Hepatocyte (in vitro differentiated cells): Measurements from ENCODE around the gene TMPRSS7. TPM values are rescaled to one million over a fixed set of nuclear protein-coding genes. Genes with fewer than 3 reads are reported as not detected.

Experiments
- DNase-seq: peaks from one replicate; pipeline ENCODE4 v3.0.0-alpha.2; 2016; ENCODE audit warnings: low spot score
- H2AFZ ChIP-seq: fragments of 200-600 bp; sonication (generic); 2 replicates; pipeline ENCODE4 v1.6.0; 2016; ENCODE audit warnings: antibody characterized with exemption, mild to moderate bottlenecking
- H3K27ac ChIP-seq: fragments of 200-600 bp; sonication (generic); 2 replicates; pipeline ENCODE4 v1.5.1; 2016; ENCODE audit warnings: mild to moderate bottlenecking
- H3K27me3 ChIP-seq: fragments of 200-600 bp; sonication (generic); 2 replicates; pipeline ENCODE4 v1.6.1; 2016
- H3K36me3 ChIP-seq: fragments of 200-600 bp; sonication (generic); replicated peaks from 2 replicates; pipeline ENCODE4 v1.5.1; 2016; ENCODE audit warnings: low read depth; ENCODE audit not compliant: insufficient read depth
- H3K4me1 ChIP-seq: fragments of 200-600 bp; sonication (generic); 2 replicates; pipeline ENCODE4 v1.5.1; 2016; ENCODE audit warnings: mild to moderate bottlenecking, moderate library complexity; ENCODE audit not compliant: insufficient read depth
- H3K4me2 ChIP-seq: fragments of 200-600 bp; sonication (generic); 2 replicates; pipeline ENCODE4 v1.6.0; 2016
- H3K4me3 ChIP-seq: fragments of 200-600 bp; sonication (generic); 2 replicates; pipeline ENCODE4 v1.5.1; 2016; ENCODE audit warnings: mild to moderate bottlenecking
- H3K79me2 ChIP-seq: fragments of 200-600 bp; sonication (generic); 2 replicates; pipeline ENCODE4 v1.6.0; 2017; ENCODE audit warnings: mild to moderate bottlenecking
- H3K9me2 ChIP-seq: fragments of 200-600 bp; sonication (generic); replicated peaks from 2 replicates; pipeline ENCODE4 v1.6.0; 2017; ENCODE audit warnings: mild to moderate bottlenecking; ENCODE audit not compliant: insufficient read depth
- H3K9me3 ChIP-seq: fragments of 200-600 bp; sonication (generic); 2 replicates; pipeline ENCODE4 v1.5.1; 2016; ENCODE audit warnings: low read depth, mild to moderate bottlenecking
- H4K20me1 ChIP-seq: fragments of 200-600 bp; sonication (generic); 2 replicates; pipeline ENCODE4 v1.6.0; 2016; ENCODE audit warnings: mild to moderate bottlenecking; ENCODE audit not compliant: insufficient read depth, poor library complexity, severe bottlenecking
- CTCF ChIP-seq: fragments of 200-600 bp; sonication (generic); IDR thresholded peaks from 2 replicates; pipeline ENCODE4 v1.5.1; 2016; ENCODE audit warnings: antibody characterized with exemption, mild to moderate bottlenecking; ENCODE audit not compliant: poor library complexity
- EZH2 ChIP-seq: fragments of 200-600 bp; sonication (generic); IDR thresholded peaks from 2 replicates; pipeline ENCODE4 v1.6.1; 2016; ENCODE audit warnings: antibody characterized with exemption, mild to moderate bottlenecking, borderline replicate concordance
- EZH2phosphoT487 ChIP-seq: fragments of 200-600 bp; sonication (generic); IDR thresholded peaks from one replicate; pipeline ENCODE4 v1.6.1; 2018; ENCODE audit warnings: antibody characterized with exemption, mild to moderate bottlenecking, low read depth, moderate library complexity; ENCODE audit not compliant: unreplicated experiment, severe bottlenecking
- WGBS: methylation state at CpG from one replicate; pipeline ENCODE4 v1.1.6; 2016; ENCODE audit warnings: low lambda C conversion rate; ENCODE audit errors: missing lambda C conversion rate; 5-methylcytosine and 5-hydroxymethylcytosine counted together
- polyA plus RNA-seq: library from polyadenylated mRNA; unstranded; fragments of >200 nt; fragmentation: Nextera tagmentation; extraction: Ambion mirVana; gene quantifications from 2 replicates; pipeline ENCODE4 v1.2.1, GENCODE V29; 2016
- total RNA-seq: library from RNA; depleted of rRNA; stranded (reverse); fragments of >200 nt; gene quantifications from 2 replicates; pipeline ENCODE4 v1.2.3, GENCODE V29; 2014

Gene TMPRSS7
- total and polyA plus RNA-seq, 2 experiments from 2014 or later = 0.06 TPM; not detected in 1

GRCh38 chr3:112119962-112120836, 85.7 kb downstream of the TMPRSS7 start:
- no peak for DNase-seq
- H3K4me1 ChIP-seq = no peaks in the 10 kb centered on the region
- H3K36me3 ChIP-seq = no peaks in the 10 kb centered on the region
- H2AFZ ChIP-seq = no peak overlapping the region
- H3K27ac ChIP-seq = no peak overlapping the region
- H3K4me3 ChIP-seq = no peak overlapping the region
- TF ChIP-seq CTCF = no peak
- TF ChIP-seq EZH2 = no peak
- no peak for TF ChIP-seq EZH2phosphoT487
- H4K20me1 ChIP-seq = no peaks in the 10 kb centered on the region
- H3K27me3 ChIP-seq = no peaks in the 10 kb centered on the region
- no peaks in the 10 kb centered on the region for H3K9me2 ChIP-seq
- H3K79me2 ChIP-seq = no peaks in the 10 kb centered on the region
- H3K9me3 ChIP-seq = no peaks in the 10 kb centered on the region
- no peak overlapping the region for H3K4me2 ChIP-seq
- WGBS = 86% methylated on average over 9 of the region's 9 CpGs

- Histone ChIP-seq H3K79me2 (no peaks in the 10 kb centered on the region), H3K9me3 (no peaks in the 10 kb centered on the region), H3K4me3 (no peak overlapping the region), H3K27ac (no peak overlapping the region), H2AFZ (no peak overlapping the region), H3K36me3 (no peaks in the 10 kb centered on the region), H3K27me3 (no peaks in the 10 kb centered on the region), H3K4me2 (no peak overlapping the region), H4K20me1 (no peaks in the 10 kb centered on the region), H3K4me1 (no peaks in the 10 kb centered on the region), H3K9me2 (no peaks in the 10 kb centered on the region)
- no peak for TF ChIP-seq EZH2phosphoT487
- TF ChIP-seq CTCF = no peak
- TF ChIP-seq EZH2 = no peak
- 92% methylated on average over 2 of the region's 2 CpGs for WGBS
- no peak for DNase-seq
Observed at GRCh38 chr3:112121577-112122547, 87.3 kb downstream of the TMPRSS7 start.

- no peak for DNase-seq
- no peaks in the 10 kb centered on the region for H3K9me3 ChIP-seq
- H3K36me3 ChIP-seq = no peaks in the 10 kb centered on the region
- no peak overlapping the region for H2AFZ ChIP-seq
- H3K4me2 ChIP-seq = no peak overlapping the region
- TF ChIP-seq EZH2 (no peak), CTCF (no peak), EZH2phosphoT487 (no peak)
- H4K20me1 ChIP-seq = no peaks in the 10 kb centered on the region
- H3K79me2 ChIP-seq = no peaks in the 10 kb centered on the region
- H3K9me2 ChIP-seq = no peaks in the 10 kb centered on the region
- H3K27ac ChIP-seq = no peak overlapping the region
- H3K4me1 ChIP-seq = no peaks in the 10 kb centered on the region
- no peak overlapping the region for H3K4me3 ChIP-seq
- no peaks in the 10 kb centered on the region for H3K27me3 ChIP-seq
Observed at GRCh38 chr3:112122870-112123269, 88.3 kb downstream of the TMPRSS7 start.
